B cell (primary cell): Measurements from ENCODE around the gene TBC1D21. TPM values are rescaled to one million over a fixed set of nuclear protein-coding genes. Genes with fewer than 3 reads are reported as not detected.

Source experiments
- ATAC-seq: fragments of 200-7000 bp; cut with Tn5 transposase; one replicate; pipeline ENCODE4 v1.10.0; 2021; ENCODE audit warnings: low read depth, mild to moderate bottlenecking, moderate number of reproducible peaks, moderate library complexity
- CTCF ChIA-PET: fragments of 350-600 bp; sonication (Branson Sonifier 250); formaldehyde crosslinking; loops from one replicate; lab custom pipeline; 2021; ENCODE audit warnings: antibody characterized with exemption, inconsistent platforms; lab: Charles Lee
- POLR2A ChIA-PET: fragments of 350-600 bp; sonication (Branson Sonifier 250); formaldehyde crosslinking; loops from one replicate; lab custom pipeline; 2021; ENCODE audit warnings: antibody characterized with exemption; lab: Charles Lee
- DNase-seq: peaks from one replicate; pipeline ENCODE4 v3.0.0; 2013
- H2AFZ ChIP-seq: 2 replicates; pipeline ENCODE4 v1.6.1; 2012; ENCODE audit warnings: mild to moderate bottlenecking, low read depth, low read length; ENCODE audit not compliant: insufficient read depth, poor library complexity, severe bottlenecking
- H3K27ac ChIP-seq, 2 donors: 1 replicate in 1 of 2; 2 replicates in 1 of 2; pipeline ENCODE4 v1.5.1; 2012 to 2013; ENCODE audit warnings: low read length in 2 of 2, mild to moderate bottlenecking in 2 of 2, moderate library complexity in 1 of 2
- H3K27me3 ChIP-seq, 4 experiments: fragments of 200-600 bp in 1 of 4; sonication (generic) in 1 of 4; replicated peaks in 1 of 4; 1 replicate in 2 of 4; 2 replicates in 2 of 4; pipeline versions ENCODE4 v1.6.1 to v1.7.0; 2013 to 2016; ENCODE audit warnings: low read length in 3 of 4, mild to moderate bottlenecking in 2 of 4, mixed read lengths in 1 of 4, moderate library complexity in 1 of 4; ENCODE audit not compliant: insufficient read depth in 4 of 4, control insufficient read depth in 3 of 4; ENCODE audit errors: control extremely low read depth in 1 of 4
- H3K36me3 ChIP-seq, 2 experiments: replicated peaks in 1 of 2; 1 replicate in 1 of 2; 2 replicates in 1 of 2; pipeline versions ENCODE4 v1.6.1 to v1.7.1; 2013; ENCODE audit warnings: low read length in 1 of 2; ENCODE audit not compliant: insufficient read depth in 2 of 2, control insufficient read depth in 1 of 2; ENCODE audit errors: control extremely low read depth in 1 of 2, extremely low read depth in 1 of 2
- H3K4me1 ChIP-seq, 2 donors: fragments of 200-600 bp in 1 of 2; sonication (generic) in 1 of 2; 1 replicate in 1 of 2; 2 replicates in 1 of 2; pipeline versions ENCODE4 v1.5.1 to v1.6.1; 2013 to 2017; ENCODE audit warnings: low read length in 2 of 2; ENCODE audit not compliant: control insufficient read depth in 2 of 2, insufficient read depth in 2 of 2
- H3K4me2 ChIP-seq: replicated peaks from 2 replicates; pipeline ENCODE3; 2012; ENCODE audit warnings: mild to moderate bottlenecking, low read depth, low read length; ENCODE audit not compliant: poor library complexity, severe bottlenecking
- H3K4me3 ChIP-seq, 5 experiments: fragments of 200-600 bp in 1 of 5; sonication (generic) in 1 of 5; 1 replicate in 3 of 5; 2 replicates in 2 of 5; pipeline versions ENCODE4 v1.5.1 to v1.7.0; 2011 to 2016; ENCODE audit warnings: low read length in 4 of 5, mild to moderate bottlenecking in 4 of 5, low read depth in 2 of 5, control low read depth in 1 of 5, moderate library complexity in 1 of 5; ENCODE audit not compliant: insufficient read depth in 1 of 5; ENCODE audit errors: control extremely low read depth in 1 of 5, extremely low read depth in 1 of 5
- H3K79me2 ChIP-seq: fragments of 200-600 bp; sonication (generic); one replicate; pipeline ENCODE4 v1.6.0; 2016; ENCODE audit warnings: low read length; ENCODE audit not compliant: control insufficient read depth, insufficient read depth
- H3K9ac ChIP-seq: fragments of 200-600 bp; sonication (generic); 2 replicates; pipeline ENCODE4 v1.6.1; 2017; ENCODE audit warnings: mild to moderate bottlenecking, low read length, moderate library complexity
- H3K9me3 ChIP-seq, 3 donors: one replicate each; pipeline versions ENCODE4 v1.6.1 to v1.7.1; 2013; ENCODE audit warnings: low read length in 2 of 3; ENCODE audit not compliant: control insufficient read depth in 2 of 3, insufficient read depth in 1 of 3; ENCODE audit errors: control extremely low read depth in 1 of 3
- H4K20me1 ChIP-seq: 2 replicates; pipeline ENCODE4 v1.6.0; 2012; ENCODE audit warnings: mild to moderate bottlenecking, low read length; ENCODE audit not compliant: insufficient read depth, control insufficient read depth, poor library complexity, severe bottlenecking
- H3K27ac Mint-ChIP-seq: one replicate; pipeline ENCODE4 v1.8.0; 2021; ENCODE audit warnings: mixed read lengths
- H3K27me3 Mint-ChIP-seq: one replicate; pipeline ENCODE4 v1.8.0; 2021; ENCODE audit warnings: mixed read lengths
- H3K4me1 Mint-ChIP-seq: one replicate; pipeline ENCODE4 v1.8.0; 2021; ENCODE audit warnings: mixed read lengths
- H3K4me3 Mint-ChIP-seq: one replicate; pipeline ENCODE4 v1.8.0; 2021; ENCODE audit warnings: mixed read lengths
- H3K9me3 Mint-ChIP-seq: one replicate; pipeline ENCODE4 v1.8.0; 2022; ENCODE audit warnings: mixed read lengths; ENCODE audit not compliant: insufficient read depth
- EZH2 ChIP-seq: IDR thresholded peaks from 2 replicates; pipeline ENCODE4 v1.6.1; 2012; ENCODE audit warnings: borderline replicate concordance, low read depth, mild to moderate bottlenecking, moderate library complexity, low read length; ENCODE audit not compliant: insufficient read depth, poor library complexity, severe bottlenecking
- WGBS: methylation state at CpG from one replicate; pipeline ENCODE4 v1.1.5; 2013; ENCODE audit warnings: missing lambda C conversion rate; ENCODE audit not compliant: insufficient coverage; 5-methylcytosine and 5-hydroxymethylcytosine counted together
- intact Hi-C: fragments of 100-400 bp; cut with micrococcal nuclease; formaldehyde crosslinking; loops from one replicate; pipeline ENCODE4 v1.10.0; 2022
- polyA plus RNA-seq: library from polyadenylated mRNA; depleted of rRNA; stranded (reverse); fragments of >200 nt; gene quantifications from 2 replicates; pipeline ENCODE4 v1.2.3, GENCODE V29; 2012
- total RNA-seq, 2 donors: library from RNA; stranded (reverse); fragments of 120-200 nt in 1 of 2; gene quantifications; 1 replicate in 1 of 2; 2 replicates in 1 of 2; pipeline versions ENCODE4 v1.2.3 to v1.2.4, GENCODE V29; 2013 to 2022
- TF ChIP-seq, protein P1 (sequence below): fragments of 200-600 bp; IDR thresholded peaks from one replicate; pipeline ENCODE4 v1.8.0; 2022; ENCODE audit warnings: antibody characterized with exemption, mild to moderate bottlenecking

Gene TBC1D21
- total and polyA plus RNA-seq, 2 donors (not counting 1 experiment from before 2014, with no cell fraction given), result not detected

DNA sequence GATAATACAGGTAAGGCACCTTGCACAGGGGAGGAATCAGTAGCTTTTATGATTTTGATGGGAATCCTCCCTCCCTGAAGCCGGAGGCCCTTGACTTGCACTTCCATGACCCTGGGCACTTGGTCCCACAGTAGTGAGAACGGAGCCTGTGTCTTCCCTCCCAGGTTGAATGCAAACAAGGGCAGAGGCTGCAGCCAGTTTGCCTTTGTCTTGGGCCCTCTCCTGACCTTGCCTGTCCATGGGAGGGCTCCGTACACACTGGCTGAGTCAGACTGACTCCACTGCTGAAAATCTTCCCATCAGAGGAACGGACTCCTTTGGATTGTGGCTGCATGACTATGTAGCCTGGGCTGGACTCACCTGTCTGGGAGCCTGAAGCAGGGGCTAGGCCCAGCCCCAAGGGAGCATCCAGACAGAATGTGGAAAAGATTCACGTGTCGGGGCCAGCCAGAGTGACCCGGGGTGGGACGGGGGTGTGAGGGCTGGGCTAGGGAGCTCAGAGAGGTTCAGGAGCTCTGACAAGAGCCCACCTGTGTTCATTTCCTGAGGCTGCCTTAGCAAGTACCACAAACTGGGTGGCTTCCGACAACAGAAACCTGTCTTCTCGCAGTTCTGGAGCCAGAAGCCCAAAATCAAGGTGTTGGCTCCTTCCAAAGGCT lies 9.5 kb downstream of the TBC1D21 start:
- Histone ChIP-seq H3K4me1 (no peaks in the 10 kb centered on the region), H4K20me1 (no peaks in the 10 kb centered on the region), H3K4me3 (no peak overlapping the region), H3K27me3 (peaks cover 0 to 3% (median 0%) of the 10 kb centered on the region in 4 experiments), H3K4me2 (no peak overlapping the region), H3K9me3 (no peaks in the 10 kb centered on the region), H3K36me3 (no peaks in the 10 kb centered on the region), H2AFZ (no peak overlapping the region), H3K27ac (no peak overlapping the region), H3K9ac (no peak overlapping the region), H3K79me2 (no peaks in the 10 kb centered on the region)
- DNase-seq (no peak), ATAC-seq (no peak)
- WGBS, result 86% methylated on average over 9 of the region's 10 CpGs
- no peaks in the 10 kb centered on the region for H3K9me3 Mint-ChIP-seq
- POLR2A ChIA-PET, result no interaction called here
- H3K4me1 Mint-ChIP-seq, result no peaks in the 10 kb centered on the region
- H3K4me3 Mint-ChIP-seq, result no peak overlapping the region
- H3K27ac Mint-ChIP-seq, result no peak overlapping the region
- H3K27me3 Mint-ChIP-seq, result peaks cover 15% of the 10 kb centered on the region
- no peak for TF ChIP-seq EZH2
- TF ChIP-seq, protein P1, sequence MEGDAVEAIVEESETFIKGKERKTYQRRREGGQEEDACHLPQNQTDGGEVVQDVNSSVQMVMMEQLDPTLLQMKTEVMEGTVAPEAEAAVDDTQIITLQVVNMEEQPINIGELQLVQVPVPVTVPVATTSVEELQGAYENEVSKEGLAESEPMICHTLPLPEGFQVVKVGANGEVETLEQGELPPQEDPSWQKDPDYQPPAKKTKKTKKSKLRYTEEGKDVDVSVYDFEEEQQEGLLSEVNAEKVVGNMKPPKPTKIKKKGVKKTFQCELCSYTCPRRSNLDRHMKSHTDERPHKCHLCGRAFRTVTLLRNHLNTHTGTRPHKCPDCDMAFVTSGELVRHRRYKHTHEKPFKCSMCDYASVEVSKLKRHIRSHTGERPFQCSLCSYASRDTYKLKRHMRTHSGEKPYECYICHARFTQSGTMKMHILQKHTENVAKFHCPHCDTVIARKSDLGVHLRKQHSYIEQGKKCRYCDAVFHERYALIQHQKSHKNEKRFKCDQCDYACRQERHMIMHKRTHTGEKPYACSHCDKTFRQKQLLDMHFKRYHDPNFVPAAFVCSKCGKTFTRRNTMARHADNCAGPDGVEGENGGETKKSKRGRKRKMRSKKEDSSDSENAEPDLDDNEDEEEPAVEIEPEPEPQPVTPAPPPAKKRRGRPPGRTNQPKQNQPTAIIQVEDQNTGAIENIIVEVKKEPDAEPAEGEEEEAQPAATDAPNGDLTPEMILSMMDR, result no peak
- intact Hi-C loops, result no loop called here
- CTCF ChIA-PET, result no interaction called here

DNA sequence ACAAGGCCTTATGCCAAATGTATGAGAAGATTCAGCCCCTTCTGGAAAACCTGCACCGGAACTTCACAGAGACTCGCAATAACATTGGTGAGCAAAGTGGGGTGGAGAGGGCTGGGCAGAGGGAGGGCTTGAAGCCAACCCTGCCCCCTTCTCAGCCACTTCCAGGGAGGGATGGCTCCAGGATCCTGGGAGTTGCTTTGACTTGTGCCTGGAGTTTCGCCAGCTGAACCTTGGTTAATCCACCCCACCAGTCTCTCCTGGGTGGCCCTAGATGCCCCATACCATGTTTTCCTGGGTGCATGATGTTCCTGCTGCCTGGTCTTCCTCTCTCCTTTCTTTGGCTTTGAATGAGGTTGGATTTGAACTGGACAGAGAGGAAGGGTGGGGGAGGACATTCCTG lies 10.8 kb downstream of the TBC1D21 start:
- intact Hi-C loops, result no loop called here
- Histone ChIP-seq H3K9ac (no peak overlapping the region), H3K27me3 (peaks cover 0 to 4% (median 0%) of the 10 kb centered on the region in 4 experiments), H3K4me3 (no peak overlapping the region), H3K79me2 (no peaks in the 10 kb centered on the region), H3K4me2 (no peak overlapping the region), H3K27ac (no peak overlapping the region), H3K4me1 (no peaks in the 10 kb centered on the region), H2AFZ (no peak overlapping the region), H4K20me1 (no peaks in the 10 kb centered on the region), H3K36me3 (no peaks in the 10 kb centered on the region), H3K9me3 (no peaks in the 10 kb centered on the region)
- Mint-ChIP-seq H3K9me3 (no peaks in the 10 kb centered on the region), H3K27me3 (peaks cover 15% of the 10 kb centered on the region), H3K27ac (no peak overlapping the region), H3K4me1 (no peaks in the 10 kb centered on the region), H3K4me3 (no peak overlapping the region)
- no peak for DNase-seq
- no peak for ATAC-seq
- no peak for TF ChIP-seq EZH2
- TF ChIP-seq, protein P1, result no peak
- WGBS, result 83% methylated on average over 2 of the region's 3 CpGs
- ChIA-PET POLR2A (no interaction called here), CTCF (no interaction called here)
